Measurements from ENCODE around the gene SERPINA4.

DNA sequence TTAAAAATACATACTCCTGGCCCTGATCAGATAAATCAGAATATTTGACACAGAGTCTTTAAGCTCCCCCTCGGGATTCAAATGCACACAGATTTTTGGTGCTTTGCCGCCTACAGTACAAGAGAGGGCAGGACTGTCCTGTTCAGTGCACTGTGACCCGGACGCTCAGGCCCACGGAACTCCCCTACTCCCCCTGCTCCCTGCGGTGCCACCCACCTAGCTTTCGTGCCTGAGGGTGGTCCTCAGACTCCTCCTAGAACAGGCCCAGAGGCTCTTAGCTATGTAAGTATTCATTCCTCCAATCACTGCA, 37.2 kb downstream of the SERPINA4 start:
- TF ChIP-seq, protein P1, sequence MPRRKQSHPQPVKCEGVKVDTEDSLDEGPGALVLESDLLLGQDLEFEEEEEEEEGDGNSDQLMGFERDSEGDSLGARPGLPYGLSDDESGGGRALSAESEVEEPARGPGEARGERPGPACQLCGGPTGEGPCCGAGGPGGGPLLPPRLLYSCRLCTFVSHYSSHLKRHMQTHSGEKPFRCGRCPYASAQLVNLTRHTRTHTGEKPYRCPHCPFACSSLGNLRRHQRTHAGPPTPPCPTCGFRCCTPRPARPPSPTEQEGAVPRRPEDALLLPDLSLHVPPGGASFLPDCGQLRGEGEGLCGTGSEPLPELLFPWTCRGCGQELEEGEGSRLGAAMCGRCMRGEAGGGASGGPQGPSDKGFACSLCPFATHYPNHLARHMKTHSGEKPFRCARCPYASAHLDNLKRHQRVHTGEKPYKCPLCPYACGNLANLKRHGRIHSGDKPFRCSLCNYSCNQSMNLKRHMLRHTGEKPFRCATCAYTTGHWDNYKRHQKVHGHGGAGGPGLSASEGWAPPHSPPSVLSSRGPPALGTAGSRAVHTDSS (tag by site-specific recombination; IDR thresholded peaks at IDR 0.05), result no peak
- TF ChIP-seq, protein P2, sequence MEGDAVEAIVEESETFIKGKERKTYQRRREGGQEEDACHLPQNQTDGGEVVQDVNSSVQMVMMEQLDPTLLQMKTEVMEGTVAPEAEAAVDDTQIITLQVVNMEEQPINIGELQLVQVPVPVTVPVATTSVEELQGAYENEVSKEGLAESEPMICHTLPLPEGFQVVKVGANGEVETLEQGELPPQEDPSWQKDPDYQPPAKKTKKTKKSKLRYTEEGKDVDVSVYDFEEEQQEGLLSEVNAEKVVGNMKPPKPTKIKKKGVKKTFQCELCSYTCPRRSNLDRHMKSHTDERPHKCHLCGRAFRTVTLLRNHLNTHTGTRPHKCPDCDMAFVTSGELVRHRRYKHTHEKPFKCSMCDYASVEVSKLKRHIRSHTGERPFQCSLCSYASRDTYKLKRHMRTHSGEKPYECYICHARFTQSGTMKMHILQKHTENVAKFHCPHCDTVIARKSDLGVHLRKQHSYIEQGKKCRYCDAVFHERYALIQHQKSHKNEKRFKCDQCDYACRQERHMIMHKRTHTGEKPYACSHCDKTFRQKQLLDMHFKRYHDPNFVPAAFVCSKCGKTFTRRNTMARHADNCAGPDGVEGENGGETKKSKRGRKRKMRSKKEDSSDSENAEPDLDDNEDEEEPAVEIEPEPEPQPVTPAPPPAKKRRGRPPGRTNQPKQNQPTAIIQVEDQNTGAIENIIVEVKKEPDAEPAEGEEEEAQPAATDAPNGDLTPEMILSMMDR (tag by site-specific recombination; IDR thresholded peaks at IDR 0.05), result no peak
- no peak for TF ChIP-seq ZNF677 (tag by site-specific recombination; IDR thresholded peaks at IDR 0.05)
- no peak for TF ChIP-seq ZNF792 (tag by site-specific recombination; IDR thresholded peaks at IDR 0.05)

Measured in HEK293 (cell line).